Measurements from ENCODE around the gene LPP. TPM values are rescaled to one million over a fixed set of nuclear protein-coding genes. Genes with fewer than 3 reads are reported as not detected.

LPP gene
- total RNA-seq, 5 donors from 2014 or later (not counting 1 experiment from before 2014, with no cell fraction given): 23.8 to 82.6 (median 39.3) TPM

GRCh38 chr3:188248036-188248561, 94.1 kb downstream of the LPP start:
- H3K27ac ChIP-seq (ENCODE audit: low read length): no peak overlapping the region
- H3K4me3 ChIP-seq (ENCODE audit: control insufficient read depth in 1 of 2, extremely low read depth in 1 of 2, low read length in 1 of 2): no peak overlapping the region
- H3K27me3 Mint-ChIP-seq: no peaks in the 10 kb centered on the region
- no peak for ATAC-seq (replicated peaks in 1 of 4)
- no peaks in the 10 kb centered on the region for H3K9me3 Mint-ChIP-seq
- H3K36me3 ChIP-seq (ENCODE audit: control insufficient read depth in 2 of 2, extremely low read depth in 1 of 2, insufficient read depth in 1 of 2, low read length in 1 of 2): peaks cover 0 to 3% of the 10 kb centered on the region in 2 donors
- DNase-seq: no peak
- H3K27ac Mint-ChIP-seq: no peak overlapping the region
- POLR2A ChIA-PET: interaction anchor here in 1 of 2 donors (0.7 kb wide), 1 partner anchor 98 kb away, joined by 3 read pairs; no protein-coding TSS in a partner anchor
- H3K4me1 Mint-ChIP-seq: peaks cover 0 to 13% (median 0%) of the 10 kb centered on the region in 3 donors
- H3K4me3 Mint-ChIP-seq: no peak overlapping the region
- CTCF ChIA-PET: interaction anchor here (0.7 to 1.0 kb wide), 2 partner anchors 14 to 706 kb away, joined by 3 to 4 read pairs; no protein-coding TSS in a partner anchor
- no peaks in the 10 kb centered on the region for H3K9me3 ChIP-seq
- H3K27me3 ChIP-seq (replicated peaks in 1 of 2; ENCODE audit: control insufficient read depth in 2 of 2, extremely low read depth in 1 of 2, insufficient read depth in 2 of 2, low read length in 1 of 2): no peaks in the 10 kb centered on the region
- H3K36me3 Mint-ChIP-seq: peaks cover 25% of the 10 kb centered on the region
- no peaks in the 10 kb centered on the region for H3K4me1 ChIP-seq (ENCODE audit: control insufficient read depth in 1 of 2, extremely low read depth in 1 of 2, insufficient read depth in 2 of 2, low read length in 2 of 2)
- WGBS (ENCODE audit: insufficient coverage): 80% methylated on average over 4 of the region's 8 CpGs

- no peak for ATAC-seq (replicated peaks in 1 of 4)
- Mint-ChIP-seq H3K4me3 (no peak overlapping the region), H3K4me1 (peaks cover 10 to 16% (median 15%) of the 10 kb centered on the region in 3 donors), H3K36me3 (peaks cover 28% of the 10 kb centered on the region), H3K27me3 (no peaks in the 10 kb centered on the region), H3K27ac (no peak overlapping the region), H3K9me3 (no peaks in the 10 kb centered on the region)
- Histone ChIP-seq H3K27me3 (replicated peaks in 1 of 2; ENCODE audit: control insufficient read depth in 2 of 2, extremely low read depth in 1 of 2, insufficient read depth in 2 of 2, low read length in 1 of 2) (no peaks in the 10 kb centered on the region), H3K4me3 (ENCODE audit: control insufficient read depth in 1 of 2, extremely low read depth in 1 of 2, low read length in 1 of 2) (no peak overlapping the region), H3K27ac (ENCODE audit: low read length) (no peak overlapping the region), H3K36me3 (ENCODE audit: control insufficient read depth in 2 of 2, extremely low read depth in 1 of 2, insufficient read depth in 1 of 2, low read length in 1 of 2) (peaks cover 0 to 3% of the 10 kb centered on the region in 2 donors), H3K9me3 (no peaks in the 10 kb centered on the region), H3K4me1 (ENCODE audit: control insufficient read depth in 1 of 2, extremely low read depth in 1 of 2, insufficient read depth in 2 of 2, low read length in 2 of 2) (peaks cover 0 to 2% of the 10 kb centered on the region in 2 experiments)
- POLR2A ChIA-PET: interaction anchor here in 1 of 2 donors (0.7 kb wide), 1 partner anchor 1025 kb away, joined by 3 read pairs; no protein-coding TSS in a partner anchor
- CTCF ChIA-PET: no interaction called here
- no peak for DNase-seq
- WGBS (ENCODE audit: insufficient coverage): no CpG with 5 or more reads among the region's 5 CpGs
Observed at GRCh38 chr3:188253123-188253793, 99.3 kb downstream of the LPP start.

GRCh38 chr3:188253800-188254452, 100.0 kb downstream of the LPP start:
- Histone ChIP-seq H3K4me3 (ENCODE audit: control insufficient read depth in 1 of 2, extremely low read depth in 1 of 2, low read length in 1 of 2) (no peak overlapping the region), H3K4me1 (ENCODE audit: control insufficient read depth in 1 of 2, extremely low read depth in 1 of 2, insufficient read depth in 2 of 2, low read length in 2 of 2) (peaks cover 0 to 2% of the 10 kb centered on the region in 2 experiments), H3K27me3 (replicated peaks in 1 of 2; ENCODE audit: control insufficient read depth in 2 of 2, extremely low read depth in 1 of 2, insufficient read depth in 2 of 2, low read length in 1 of 2) (no peaks in the 10 kb centered on the region), H3K36me3 (ENCODE audit: control insufficient read depth in 2 of 2, extremely low read depth in 1 of 2, insufficient read depth in 1 of 2, low read length in 1 of 2) (no peaks in the 10 kb centered on the region), H3K27ac (ENCODE audit: low read length) (no peak overlapping the region), H3K9me3 (no peaks in the 10 kb centered on the region)
- WGBS (ENCODE audit: insufficient coverage): 88% methylated on average over 2 of the region's 2 CpGs
- Mint-ChIP-seq H3K9me3 (no peaks in the 10 kb centered on the region), H3K4me3 (no peak overlapping the region), H3K4me1 (peaks cover 10 to 16% (median 15%) of the 10 kb centered on the region in 3 donors), H3K27ac (no peak overlapping the region), H3K36me3 (peaks cover 31% of the 10 kb centered on the region), H3K27me3 (no peaks in the 10 kb centered on the region)
- DNase-seq (no peak), ATAC-seq (replicated peaks in 1 of 4) (no peak)
- ChIA-PET POLR2A (no interaction called here), CTCF (no interaction called here)

- Histone ChIP-seq H3K9me3 (no peaks in the 10 kb centered on the region), H3K27ac (ENCODE audit: low read length) (no peak overlapping the region), H3K36me3 (ENCODE audit: control insufficient read depth in 2 of 2, extremely low read depth in 1 of 2, insufficient read depth in 1 of 2, low read length in 1 of 2) (no peaks in the 10 kb centered on the region), H3K4me1 (ENCODE audit: control insufficient read depth in 1 of 2, extremely low read depth in 1 of 2, insufficient read depth in 2 of 2, low read length in 2 of 2) (peaks cover 0 to 2% of the 10 kb centered on the region in 2 experiments), H3K27me3 (replicated peaks in 1 of 2; ENCODE audit: control insufficient read depth in 2 of 2, extremely low read depth in 1 of 2, insufficient read depth in 2 of 2, low read length in 1 of 2) (no peaks in the 10 kb centered on the region), H3K4me3 (ENCODE audit: control insufficient read depth in 1 of 2, extremely low read depth in 1 of 2, low read length in 1 of 2) (no peak overlapping the region)
- H3K36me3 Mint-ChIP-seq: peaks cover 38% of the 10 kb centered on the region
- H3K4me3 Mint-ChIP-seq: no peak overlapping the region
- no peaks in the 10 kb centered on the region for H3K9me3 Mint-ChIP-seq
- POLR2A ChIA-PET: interaction anchor here in 1 of 2 donors (0.7 kb wide), 1 partner anchor 31 kb away, joined by 3 read pairs; no protein-coding TSS in a partner anchor
- H3K27me3 Mint-ChIP-seq: no peaks in the 10 kb centered on the region
- DNase-seq: no peak
- CTCF ChIA-PET: no interaction called here
- ATAC-seq (replicated peaks in 1 of 4): no peak
- peaks cover 10 to 16% (median 15%) of the 10 kb centered on the region in 3 donors for H3K4me1 Mint-ChIP-seq
- H3K27ac Mint-ChIP-seq: no peak overlapping the region
- no CpG with 5 or more reads among the region's 5 CpGs for WGBS (ENCODE audit: insufficient coverage)
Observed at GRCh38 chr3:188254520-188255070, 100.6 kb downstream of the LPP start.

- POLR2A ChIA-PET: interaction anchor here in 1 of 2 donors (0.7 kb wide), 1 partner anchor 32 kb away, joined by 3 read pairs; no protein-coding TSS in a partner anchor
- no peak for DNase-seq
- CTCF ChIA-PET: interaction anchor here in 1 of 2 donors (0.5 kb wide), 1 partner anchor 700 kb away, joined by 3 read pairs; no protein-coding TSS in a partner anchor
- Mint-ChIP-seq H3K4me1 (peaks cover 10 to 16% (median 15%) of the 10 kb centered on the region in 3 donors), H3K27me3 (no peaks in the 10 kb centered on the region), H3K27ac (no peak overlapping the region), H3K4me3 (no peak overlapping the region), H3K36me3 (peaks cover 39% of the 10 kb centered on the region), H3K9me3 (no peaks in the 10 kb centered on the region)
- Histone ChIP-seq H3K36me3 (ENCODE audit: control insufficient read depth in 2 of 2, extremely low read depth in 1 of 2, insufficient read depth in 1 of 2, low read length in 1 of 2) (no peaks in the 10 kb centered on the region), H3K4me3 (ENCODE audit: control insufficient read depth in 1 of 2, extremely low read depth in 1 of 2, low read length in 1 of 2) (no peak overlapping the region), H3K4me1 (ENCODE audit: control insufficient read depth in 1 of 2, extremely low read depth in 1 of 2, insufficient read depth in 2 of 2, low read length in 2 of 2) (peaks cover 0 to 2% of the 10 kb centered on the region in 2 experiments), H3K27me3 (replicated peaks in 1 of 2; ENCODE audit: control insufficient read depth in 2 of 2, extremely low read depth in 1 of 2, insufficient read depth in 2 of 2, low read length in 1 of 2) (no peaks in the 10 kb centered on the region), H3K27ac (ENCODE audit: low read length) (no peak overlapping the region), H3K9me3 (no peaks in the 10 kb centered on the region)
- ATAC-seq (replicated peaks in 1 of 4): no peak
- WGBS (ENCODE audit: insufficient coverage): 76% methylated on average over 2 of the region's 2 CpGs
Observed at GRCh38 chr3:188255190-188255589, 101.2 kb downstream of the LPP start.

GRCh38 chr3:188256758-188257157, 102.8 kb downstream of the LPP start:
- H3K4me3 ChIP-seq (ENCODE audit: control insufficient read depth in 1 of 2, extremely low read depth in 1 of 2, low read length in 1 of 2): no peak overlapping the region
- ChIA-PET CTCF (no interaction called here), POLR2A (interaction anchor here in 1 of 2 donors (0.6 kb wide), 1 partner anchor 346 kb away, joined by 3 read pairs; no protein-coding TSS in a partner anchor)
- no peak overlapping the region for H3K27ac ChIP-seq (ENCODE audit: low read length)
- Mint-ChIP-seq H3K9me3 (no peaks in the 10 kb centered on the region), H3K4me1 (peaks cover 10 to 16% (median 15%) of the 10 kb centered on the region in 3 donors), H3K27me3 (no peaks in the 10 kb centered on the region), H3K27ac (no peak overlapping the region), H3K4me3 (no peak overlapping the region), H3K36me3 (peaks cover 32% of the 10 kb centered on the region)
- no peaks in the 10 kb centered on the region for H3K9me3 ChIP-seq
- WGBS (ENCODE audit: insufficient coverage): no CpG with 5 or more reads among the region's 3 CpGs
- no peaks in the 10 kb centered on the region for H3K36me3 ChIP-seq (ENCODE audit: control insufficient read depth in 2 of 2, extremely low read depth in 1 of 2, insufficient read depth in 1 of 2, low read length in 1 of 2)
- H3K4me1 ChIP-seq (ENCODE audit: control insufficient read depth in 1 of 2, extremely low read depth in 1 of 2, insufficient read depth in 2 of 2, low read length in 2 of 2): peaks cover 0 to 2% of the 10 kb centered on the region in 2 experiments
- ATAC-seq (replicated peaks in 1 of 4) (no peak), DNase-seq (no peak)
- H3K27me3 ChIP-seq (replicated peaks in 1 of 2; ENCODE audit: control insufficient read depth in 2 of 2, extremely low read depth in 1 of 2, insufficient read depth in 2 of 2, low read length in 1 of 2): no peaks in the 10 kb centered on the region

Data from T-cell (primary cell).